Measurements from ENCODE around the gene HOXA6. TPM values are rescaled to one million over a fixed set of nuclear protein-coding genes. Genes with fewer than 3 reads are reported as not detected.

The HOXA6 gene
- polyA plus RNA-seq, 3 donors = not detected

GRCh38 chr7:27143023-27143949 lies 4.3 kb downstream of the HOXA6 start, which contains the start of gene HOXA5:
Gene HOXA5 (minus strand): TSS chr7:27143681. CDS start chr7:27143607, 74 bp downstream.
- no peaks in the 10 kb centered on the region for H3K79me2 ChIP-seq (ENCODE audit: insufficient read depth, low read length)
- no peaks in the 10 kb centered on the region for H4K20me1 ChIP-seq (ENCODE audit: insufficient read depth, low read length)
- peaks cover 46 to 63% (median 59%) of the 10 kb centered on the region in 3 donors for H3K27me3 Mint-ChIP-seq (ENCODE audit: low read depth in 3 of 3)
- H3K9me3 Mint-ChIP-seq = peaks cover 13 to 39% (median 34%) of the 10 kb centered on the region in 7 donors
- H3K9ac ChIP-seq (ENCODE audit: insufficient read depth, low read length, poor library complexity, severe bottlenecking) = peak within 1 kb of the TSS; percentile 40
- H3K36me3 ChIP-seq (replicated peaks in 1 of 2; ENCODE audit: control insufficient read depth in 1 of 2, insufficient read depth in 2 of 2, low read length in 2 of 2) = no peaks in the 10 kb centered on the region
- intact Hi-C loops (cut with micrococcal nuclease) = loop anchor here in 1 of 2 donors (5.0 kb wide), 1 partner anchor 281 kb away; the partner anchor contains the start of gene SKAP2
- DNase-seq = peak; percentile 57 to 87 (median 72)
- H3K9me3 ChIP-seq (replicated peaks in 1 of 2; ENCODE audit: control insufficient read depth in 1 of 2, insufficient read depth in 1 of 2, low read length in 2 of 2) = peaks cover 22 to 23% of the 10 kb centered on the region in 2 donors
- peaks cover 3 to 11% of the 10 kb centered on the region in 2 donors for H3K36me3 Mint-ChIP-seq
- 81% methylated on average over 79 of the region's 86 CpGs for WGBS (ENCODE audit: insufficient coverage)
- H3K27ac Mint-ChIP-seq = peak within 1 kb of the TSS in 6 of 7 donors; percentile 50 to 85 (median 68)
- peak within 1 kb of the TSS; percentile 27 to 70 (median 29) for H3K4me3 ChIP-seq (replicated peaks in 1 of 3; ENCODE audit: low read depth in 2 of 3, low read length in 3 of 3)
- peak; percentile 47 for TF ChIP-seq CTCF (IDR thresholded peaks at IDR 0.05)
- peak within 1 kb of the TSS; percentile 81 to 92 for H3K4me3 Mint-ChIP-seq
- H2AFZ ChIP-seq (ENCODE audit: insufficient read depth, low read depth, low read length, poor library complexity, severe bottlenecking) = peak within 1 kb of the TSS; percentile 53
- H3K27me3 ChIP-seq (ENCODE audit: control insufficient read depth in 2 of 2, insufficient read depth in 2 of 2, low read length in 2 of 2) = peaks cover 21 to 56% of the 10 kb centered on the region in 2 donors
- peaks cover 11 to 14% of the 10 kb centered on the region in 2 donors for H3K4me1 ChIP-seq (ENCODE audit: control insufficient read depth in 1 of 2, insufficient read depth in 2 of 2, low read length in 2 of 2)
- H3K4me1 Mint-ChIP-seq = peaks cover 18% of the 10 kb centered on the region
- H3K27ac ChIP-seq (ENCODE audit: low read depth in 1 of 2, low read length in 2 of 2) = peak within 1 kb of the TSS in 1 of 2 donors; percentile 36
- H3K4me2 ChIP-seq (replicated peaks; ENCODE audit: extremely low read depth, low read length, poor library complexity, severe bottlenecking) = peak within 1 kb of the TSS; percentile 67

GRCh38 chr7:27142580-27143022 lies 5.0 kb downstream of the HOXA6 start:
- TF ChIP-seq CTCF (IDR thresholded peaks at IDR 0.05) = no peak
- Histone ChIP-seq H3K4me2 (replicated peaks; ENCODE audit: extremely low read depth, low read length, poor library complexity, severe bottlenecking) (peak overlapping the region; percentile 67), H3K9ac (ENCODE audit: insufficient read depth, low read length, poor library complexity, severe bottlenecking) (peak overlapping the region; percentile 40), H3K4me3 (replicated peaks in 1 of 3; ENCODE audit: low read depth in 2 of 3, low read length in 3 of 3) (peak overlapping the region; percentile 27 to 70 (median 29)), H2AFZ (ENCODE audit: insufficient read depth, low read depth, low read length, poor library complexity, severe bottlenecking) (peak overlapping the region; percentile 53), H3K79me2 (ENCODE audit: insufficient read depth, low read length) (no peaks in the 10 kb centered on the region), H3K4me1 (ENCODE audit: control insufficient read depth in 1 of 2, insufficient read depth in 2 of 2, low read length in 2 of 2) (peaks cover 6 to 7% of the 10 kb centered on the region in 2 donors), H3K27me3 (ENCODE audit: control insufficient read depth in 2 of 2, insufficient read depth in 2 of 2, low read length in 2 of 2) (peaks cover 19 to 51% of the 10 kb centered on the region in 2 donors), H3K9me3 (replicated peaks in 1 of 2; ENCODE audit: control insufficient read depth in 1 of 2, insufficient read depth in 1 of 2, low read length in 2 of 2) (peaks cover 19 to 22% of the 10 kb centered on the region in 2 donors), H3K27ac (ENCODE audit: low read depth in 1 of 2, low read length in 2 of 2) (no peak overlapping the region), H4K20me1 (ENCODE audit: insufficient read depth, low read length) (no peaks in the 10 kb centered on the region), H3K36me3 (replicated peaks in 1 of 2; ENCODE audit: control insufficient read depth in 1 of 2, insufficient read depth in 2 of 2, low read length in 2 of 2) (no peaks in the 10 kb centered on the region)
- peaks cover 42 to 59% (median 53%) of the 10 kb centered on the region in 3 donors for H3K27me3 Mint-ChIP-seq (ENCODE audit: low read depth in 3 of 3)
- peaks cover 12% of the 10 kb centered on the region for H3K4me1 Mint-ChIP-seq
- 81% methylated on average over 19 of the region's 29 CpGs for WGBS (ENCODE audit: insufficient coverage)
- no peak for DNase-seq
- H3K27ac Mint-ChIP-seq = peak overlapping the region in 5 of 7 donors; percentile 10 to 85 (median 67)
- H3K36me3 Mint-ChIP-seq = peaks cover 3 to 8% of the 10 kb centered on the region in 2 donors
- H3K9me3 Mint-ChIP-seq = peaks cover 13 to 39% (median 31%) of the 10 kb centered on the region in 7 donors
- H3K4me3 Mint-ChIP-seq = peak overlapping the region; percentile 81 to 88
- intact Hi-C loops (cut with micrococcal nuclease) = loop anchor here in 1 of 2 donors (5.0 kb wide), 1 partner anchor 280 kb away; the partner anchor contains the start of gene SKAP2

All from CD14-positive monocyte (primary cell).